CD14-positive monocyte (primary cell): ENCODE results near the gene SLC13A3. TPM values are rescaled to one million over a fixed set of nuclear protein-coding genes. Genes with fewer than 3 reads are reported as not detected.

Experiments
- DNase-seq, 3 donors: peaks; one replicate each; pipeline ENCODE4 v3.0.0-alpha.2; 2011 to 2022
- H2AFZ ChIP-seq: 2 replicates; pipeline ENCODE4 v1.6.0; 2012; ENCODE audit warnings: mild to moderate bottlenecking, low read depth, low read length, inconsistent platforms; ENCODE audit not compliant: insufficient read depth, poor library complexity, severe bottlenecking
- H3K27ac ChIP-seq, 2 donors: 1 replicate in 1 of 2; 2 replicates in 1 of 2; pipeline ENCODE4 v1.5.1; 2012 to 2013; ENCODE audit warnings: low read length in 2 of 2, control low read depth in 1 of 2, inconsistent platforms in 1 of 2, low read depth in 1 of 2, mild to moderate bottlenecking in 1 of 2
- H3K27me3 ChIP-seq, 2 donors: one replicate each; pipeline versions ENCODE4 v1.6.0 to v1.6.1; 2011 to 2013; ENCODE audit warnings: low read length in 2 of 2; ENCODE audit not compliant: control insufficient read depth in 2 of 2, insufficient read depth in 2 of 2
- H3K36me3 ChIP-seq, 2 donors: replicated peaks in 1 of 2; 1 replicate in 1 of 2; 2 replicates in 1 of 2; pipeline versions ENCODE4 v1.5.1 to v1.6.1; 2012 to 2013; ENCODE audit warnings: low read length in 2 of 2, control low read depth in 1 of 2, inconsistent platforms in 1 of 2, mild to moderate bottlenecking in 1 of 2; ENCODE audit not compliant: insufficient read depth in 2 of 2, control insufficient read depth in 1 of 2
- H3K4me1 ChIP-seq, 2 donors: 1 replicate in 1 of 2; 2 replicates in 1 of 2; pipeline versions ENCODE4 v1.5.1 to v1.6.1; 2012 to 2013; ENCODE audit warnings: low read length in 2 of 2, control low read depth in 1 of 2, inconsistent platforms in 1 of 2, mild to moderate bottlenecking in 1 of 2, moderate library complexity in 1 of 2; ENCODE audit not compliant: insufficient read depth in 2 of 2, control insufficient read depth in 1 of 2
- H3K4me2 ChIP-seq: replicated peaks from 2 replicates; pipeline ENCODE3; 2012; ENCODE audit warnings: low read length, moderate library complexity, mild to moderate bottlenecking; ENCODE audit not compliant: poor library complexity, severe bottlenecking; ENCODE audit errors: extremely low read depth
- H3K4me3 ChIP-seq, 3 experiments: fragments of 200-600 bp in 1 of 3; sonication (generic) in 1 of 3; replicated peaks in 1 of 3; 1 replicate in 2 of 3; 2 replicates in 1 of 3; pipeline ENCODE4 v1.5.1; 2011 to 2013; ENCODE audit warnings: low read length in 3 of 3, mild to moderate bottlenecking in 3 of 3, control low read depth in 2 of 3, low read depth in 2 of 3, inconsistent platforms in 1 of 3, moderate library complexity in 1 of 3
- H3K79me2 ChIP-seq: 2 replicates; pipeline ENCODE4 v1.6.0; 2012; ENCODE audit warnings: mild to moderate bottlenecking, control low read depth, inconsistent platforms, low read length, moderate library complexity; ENCODE audit not compliant: insufficient read depth
- H3K9ac ChIP-seq: 2 replicates; pipeline ENCODE4 v1.6.0; 2017; ENCODE audit warnings: low read length, mild to moderate bottlenecking; ENCODE audit not compliant: insufficient read depth, poor library complexity, severe bottlenecking
- H3K9me3 ChIP-seq, 2 donors: replicated peaks in 1 of 2; 1 replicate in 1 of 2; 2 replicates in 1 of 2; pipeline versions ENCODE4 v1.5.1 to v1.6.1; 2012 to 2013; ENCODE audit warnings: low read length in 2 of 2, control low read depth in 1 of 2; ENCODE audit not compliant: control insufficient read depth in 1 of 2, insufficient read depth in 1 of 2
- H4K20me1 ChIP-seq: 2 replicates; pipeline ENCODE4 v1.6.0; 2012; ENCODE audit warnings: mild to moderate bottlenecking, low read length, control low read depth, moderate library complexity; ENCODE audit not compliant: insufficient read depth
- H3K27ac Mint-ChIP-seq, 7 donors: one replicate each; pipeline ENCODE4 v1.8.0; 2020; ENCODE audit warnings: mild to moderate bottlenecking in 7 of 7, mixed read lengths in 7 of 7, moderate library complexity in 6 of 7, inconsistent platforms in 2 of 7
- H3K27me3 Mint-ChIP-seq, 3 donors: one replicate each; pipeline ENCODE4 v1.8.0; 2021 to 2022; ENCODE audit warnings: low read depth in 3 of 3, mild to moderate bottlenecking in 3 of 3, mixed read lengths in 3 of 3, moderate library complexity in 3 of 3, inconsistent platforms in 1 of 3
- H3K36me3 Mint-ChIP-seq, 2 donors: one replicate each; pipeline ENCODE4 v1.8.0; 2020; ENCODE audit warnings: mixed read lengths in 2 of 2, inconsistent platforms in 1 of 2, mild to moderate bottlenecking in 1 of 2
- H3K4me1 Mint-ChIP-seq: one replicate; pipeline ENCODE4 v1.8.0; 2020; ENCODE audit warnings: mild to moderate bottlenecking, mixed read lengths
- H3K4me3 Mint-ChIP-seq, 2 donors: one replicate each; pipeline ENCODE4 v1.8.0; 2020; ENCODE audit warnings: mild to moderate bottlenecking in 2 of 2, mixed read lengths in 2 of 2, moderate library complexity in 1 of 2
- H3K9me3 Mint-ChIP-seq, 7 donors: one replicate each; pipeline ENCODE4 v1.8.0; 2020 to 2022; ENCODE audit warnings: mixed read lengths in 7 of 7, mild to moderate bottlenecking in 6 of 7, moderate library complexity in 6 of 7, inconsistent platforms in 2 of 7
- WGBS: methylation state at CpG from one replicate; pipeline ENCODE4 v1.1.5; 2013; ENCODE audit warnings: missing lambda C conversion rate; ENCODE audit not compliant: insufficient coverage; 5-methylcytosine and 5-hydroxymethylcytosine counted together
- intact Hi-C, 2 donors: fragments of 100-400 bp; cut with micrococcal nuclease; formaldehyde crosslinking; loops; one replicate each; pipeline versions ENCODE4 v1.15.0 to v1.15.1; 2023
- polyA plus RNA-seq, 3 donors: library from polyadenylated mRNA; depleted of rRNA in 1 of 3; unstranded in 2 of 3; stranded (reverse) in 1 of 3; fragments of 300-500 nt in 2 of 3; fragments of >200 nt in 1 of 3; fragmentation: Illumina TruSeq in 2 of 3; gene quantifications; 1 replicate in 2 of 3; 2 replicates in 1 of 3; pipeline ENCODE4 v1.2.3, GENCODE V29; 2012 to 2021
- TF ChIP-seq, protein P1 (sequence below): fragments of 200-600 bp; IDR thresholded peaks from one replicate; pipeline ENCODE4 v1.8.0; 2022; ENCODE audit warnings: antibody characterized with exemption, mild to moderate bottlenecking

The SLC13A3 gene
- polyA plus RNA-seq, 3 donors, result 0.04 TPM; not detected in 2

DNA sequence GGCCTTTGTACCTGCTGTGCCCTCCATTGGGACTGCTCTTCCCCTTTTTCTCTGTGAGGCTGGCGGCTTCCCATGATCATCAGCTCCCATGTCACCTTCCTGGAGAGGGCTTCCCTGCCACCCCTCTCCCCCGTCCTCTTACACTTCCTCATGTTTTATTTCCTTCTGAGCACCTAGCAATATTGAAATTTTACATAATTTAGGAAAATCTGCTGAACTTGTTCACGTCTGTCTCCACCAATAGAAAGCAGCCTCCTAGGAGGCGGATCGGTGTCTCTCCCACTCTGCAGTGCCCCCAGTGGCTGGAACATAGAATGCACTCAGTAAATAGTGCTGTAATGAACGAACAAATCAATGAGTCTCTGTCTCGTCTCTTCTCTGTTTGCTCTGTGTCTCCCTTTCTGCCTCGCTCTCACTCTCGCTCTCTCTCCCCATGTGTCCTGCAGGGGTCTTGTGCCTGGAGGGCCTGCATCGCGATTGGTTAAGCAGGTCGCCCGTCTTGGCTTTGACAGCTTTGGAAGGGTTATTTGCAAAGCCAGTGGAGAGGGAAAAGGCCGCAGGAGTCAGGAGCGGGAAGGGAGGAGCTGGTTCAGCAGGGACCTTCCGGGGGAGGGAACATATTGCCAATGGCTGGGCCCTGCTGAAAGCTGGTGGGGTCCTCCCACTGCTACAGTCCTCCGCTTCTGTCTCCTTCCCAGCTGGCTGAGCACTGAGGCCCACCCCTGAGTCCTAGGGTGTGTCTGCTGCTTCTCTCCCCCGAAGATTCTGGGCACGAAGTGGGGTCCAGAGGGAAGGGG lies 88.7 kb downstream of the SLC13A3 start:
- Mint-ChIP-seq H3K4me1 (no peaks in the 10 kb centered on the region), H3K36me3 (no peaks in the 10 kb centered on the region), H3K4me3 (no peak overlapping the region), H3K9me3 (no peaks in the 10 kb centered on the region), H3K27ac (no peak overlapping the region), H3K27me3 (peaks cover 3 to 8% (median 8%) of the 10 kb centered on the region in 3 donors)
- Histone ChIP-seq H3K79me2 (no peaks in the 10 kb centered on the region), H3K27ac (no peak overlapping the region), H3K4me2 (peak overlapping the region; percentile 77), H3K27me3 (no peaks in the 10 kb centered on the region), H4K20me1 (no peaks in the 10 kb centered on the region), H3K36me3 (no peaks in the 10 kb centered on the region), H3K9ac (no peak overlapping the region), H2AFZ (peak overlapping the region; percentile 32), H3K4me1 (peaks cover 3 to 8% of the 10 kb centered on the region in 2 donors), H3K9me3 (no peaks in the 10 kb centered on the region), H3K4me3 (peak overlapping the region in 1 of 3 experiments; percentile 64)
- 32% methylated on average over 11 of the region's 19 CpGs for WGBS
- TF ChIP-seq, protein P1, sequence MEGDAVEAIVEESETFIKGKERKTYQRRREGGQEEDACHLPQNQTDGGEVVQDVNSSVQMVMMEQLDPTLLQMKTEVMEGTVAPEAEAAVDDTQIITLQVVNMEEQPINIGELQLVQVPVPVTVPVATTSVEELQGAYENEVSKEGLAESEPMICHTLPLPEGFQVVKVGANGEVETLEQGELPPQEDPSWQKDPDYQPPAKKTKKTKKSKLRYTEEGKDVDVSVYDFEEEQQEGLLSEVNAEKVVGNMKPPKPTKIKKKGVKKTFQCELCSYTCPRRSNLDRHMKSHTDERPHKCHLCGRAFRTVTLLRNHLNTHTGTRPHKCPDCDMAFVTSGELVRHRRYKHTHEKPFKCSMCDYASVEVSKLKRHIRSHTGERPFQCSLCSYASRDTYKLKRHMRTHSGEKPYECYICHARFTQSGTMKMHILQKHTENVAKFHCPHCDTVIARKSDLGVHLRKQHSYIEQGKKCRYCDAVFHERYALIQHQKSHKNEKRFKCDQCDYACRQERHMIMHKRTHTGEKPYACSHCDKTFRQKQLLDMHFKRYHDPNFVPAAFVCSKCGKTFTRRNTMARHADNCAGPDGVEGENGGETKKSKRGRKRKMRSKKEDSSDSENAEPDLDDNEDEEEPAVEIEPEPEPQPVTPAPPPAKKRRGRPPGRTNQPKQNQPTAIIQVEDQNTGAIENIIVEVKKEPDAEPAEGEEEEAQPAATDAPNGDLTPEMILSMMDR, result peak; percentile 92
- intact Hi-C loops, result loop anchor here (5.0 kb wide), 2 partner anchors 35 to 40 kb away; no protein-coding TSS in a partner anchor
- peak; percentile 46 to 72 (median 65) for DNase-seq

DNA sequence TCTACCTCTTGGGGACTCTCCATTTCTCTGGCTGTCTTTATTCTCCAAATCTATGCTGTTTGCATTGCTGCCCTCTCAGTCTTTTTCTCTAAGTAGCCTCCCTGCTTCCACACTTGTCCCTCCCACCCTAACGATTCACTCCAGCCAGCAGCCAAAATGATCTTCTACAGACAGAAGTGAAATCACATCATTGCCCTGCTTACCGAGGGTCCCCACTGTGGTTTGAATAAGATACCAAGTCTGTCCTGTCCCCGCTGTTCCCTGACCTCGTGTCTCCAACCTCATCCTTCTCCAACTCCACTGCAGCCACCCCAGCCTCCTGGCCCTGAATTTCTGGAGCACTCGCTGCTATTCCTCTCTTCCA lies 89.3 kb downstream of the SLC13A3 start:
- Histone ChIP-seq H3K4me1 (peaks cover 3 to 8% of the 10 kb centered on the region in 2 donors), H2AFZ (peak overlapping the region; percentile 32), H3K27ac (no peak overlapping the region), H3K36me3 (no peaks in the 10 kb centered on the region), H4K20me1 (no peaks in the 10 kb centered on the region), H3K9me3 (no peaks in the 10 kb centered on the region), H3K27me3 (no peaks in the 10 kb centered on the region), H3K4me2 (peak overlapping the region; percentile 77), H3K4me3 (peak overlapping the region in 1 of 3 experiments; percentile 64), H3K79me2 (no peaks in the 10 kb centered on the region), H3K9ac (no peak overlapping the region)
- no peaks in the 10 kb centered on the region for H3K36me3 Mint-ChIP-seq
- H3K27ac Mint-ChIP-seq, result no peak overlapping the region
- intact Hi-C loops, result loop anchor here (5.0 kb wide), 2 partner anchors 35 to 40 kb away; no protein-coding TSS in a partner anchor
- TF ChIP-seq, protein P1, result no peak
- H3K4me1 Mint-ChIP-seq, result no peaks in the 10 kb centered on the region
- H3K27me3 Mint-ChIP-seq, result peaks cover 3 to 9% (median 6%) of the 10 kb centered on the region in 3 donors
- no peak overlapping the region for H3K4me3 Mint-ChIP-seq
- 34% methylated on average over 5 of the region's 5 CpGs for WGBS
- H3K9me3 Mint-ChIP-seq, result no peaks in the 10 kb centered on the region
- DNase-seq, result no peak
